Measurements from ENCODE around the gene RNF168.
"Not testable (repeated sequence)": the region's sequence is repeated elsewhere in the genome, so short reads cannot be mapped to it uniquely, and the experiment has no call there.

Gene RNF168

DNA sequence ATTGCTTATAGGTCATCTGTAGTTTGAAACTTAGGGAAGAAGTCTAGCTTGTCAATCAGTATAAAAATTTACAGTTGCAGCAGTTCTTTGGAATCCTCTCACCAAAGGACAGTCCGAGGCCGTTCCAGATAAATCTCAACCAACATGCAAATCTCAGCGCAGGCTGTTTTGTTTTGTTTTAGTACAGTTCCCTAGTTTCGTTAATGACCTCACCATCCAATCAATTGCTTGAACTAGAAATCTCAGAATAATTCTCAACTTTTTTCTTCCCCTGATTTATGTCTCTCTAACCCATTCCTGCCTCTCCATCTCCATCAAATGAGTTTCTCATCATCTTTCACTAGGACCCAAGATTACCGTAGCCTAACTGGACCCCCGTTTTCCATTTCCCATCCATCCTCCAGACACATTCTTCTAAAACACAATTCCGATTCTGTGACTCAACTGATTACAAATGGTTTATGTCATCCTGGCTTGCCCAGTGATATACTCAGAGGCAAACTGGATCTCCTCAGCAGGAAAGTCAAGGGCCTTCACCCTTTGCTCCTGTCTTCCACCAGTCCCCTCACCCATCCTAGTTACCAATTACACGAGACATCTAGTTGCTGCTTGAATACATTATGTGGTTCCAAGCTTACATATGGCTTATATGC lies 10.3 kb upstream of the RNF168 start:
- H3K4me3 ChIP-seq (ENCODE audit: low read depth, low read length), result no peak overlapping the region
- POLR2A ChIA-PET, result no interaction called here
- CTCF ChIA-PET, result interaction anchor here (0.8 to 13.9 kb wide), 7 partner anchors 9 to 440 kb away, joined by 3 to 185 read pairs (median 6); no protein-coding TSS in a partner anchor
- TF ChIP-seq, protein P1, sequence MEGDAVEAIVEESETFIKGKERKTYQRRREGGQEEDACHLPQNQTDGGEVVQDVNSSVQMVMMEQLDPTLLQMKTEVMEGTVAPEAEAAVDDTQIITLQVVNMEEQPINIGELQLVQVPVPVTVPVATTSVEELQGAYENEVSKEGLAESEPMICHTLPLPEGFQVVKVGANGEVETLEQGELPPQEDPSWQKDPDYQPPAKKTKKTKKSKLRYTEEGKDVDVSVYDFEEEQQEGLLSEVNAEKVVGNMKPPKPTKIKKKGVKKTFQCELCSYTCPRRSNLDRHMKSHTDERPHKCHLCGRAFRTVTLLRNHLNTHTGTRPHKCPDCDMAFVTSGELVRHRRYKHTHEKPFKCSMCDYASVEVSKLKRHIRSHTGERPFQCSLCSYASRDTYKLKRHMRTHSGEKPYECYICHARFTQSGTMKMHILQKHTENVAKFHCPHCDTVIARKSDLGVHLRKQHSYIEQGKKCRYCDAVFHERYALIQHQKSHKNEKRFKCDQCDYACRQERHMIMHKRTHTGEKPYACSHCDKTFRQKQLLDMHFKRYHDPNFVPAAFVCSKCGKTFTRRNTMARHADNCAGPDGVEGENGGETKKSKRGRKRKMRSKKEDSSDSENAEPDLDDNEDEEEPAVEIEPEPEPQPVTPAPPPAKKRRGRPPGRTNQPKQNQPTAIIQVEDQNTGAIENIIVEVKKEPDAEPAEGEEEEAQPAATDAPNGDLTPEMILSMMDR (IDR thresholded peaks at IDR 0.05; ENCODE audit: insufficient read depth, low read length, missing control alignments), result no peak
- DNase-seq (ENCODE audit: low read depth, low spot score), result no peak

DNA sequence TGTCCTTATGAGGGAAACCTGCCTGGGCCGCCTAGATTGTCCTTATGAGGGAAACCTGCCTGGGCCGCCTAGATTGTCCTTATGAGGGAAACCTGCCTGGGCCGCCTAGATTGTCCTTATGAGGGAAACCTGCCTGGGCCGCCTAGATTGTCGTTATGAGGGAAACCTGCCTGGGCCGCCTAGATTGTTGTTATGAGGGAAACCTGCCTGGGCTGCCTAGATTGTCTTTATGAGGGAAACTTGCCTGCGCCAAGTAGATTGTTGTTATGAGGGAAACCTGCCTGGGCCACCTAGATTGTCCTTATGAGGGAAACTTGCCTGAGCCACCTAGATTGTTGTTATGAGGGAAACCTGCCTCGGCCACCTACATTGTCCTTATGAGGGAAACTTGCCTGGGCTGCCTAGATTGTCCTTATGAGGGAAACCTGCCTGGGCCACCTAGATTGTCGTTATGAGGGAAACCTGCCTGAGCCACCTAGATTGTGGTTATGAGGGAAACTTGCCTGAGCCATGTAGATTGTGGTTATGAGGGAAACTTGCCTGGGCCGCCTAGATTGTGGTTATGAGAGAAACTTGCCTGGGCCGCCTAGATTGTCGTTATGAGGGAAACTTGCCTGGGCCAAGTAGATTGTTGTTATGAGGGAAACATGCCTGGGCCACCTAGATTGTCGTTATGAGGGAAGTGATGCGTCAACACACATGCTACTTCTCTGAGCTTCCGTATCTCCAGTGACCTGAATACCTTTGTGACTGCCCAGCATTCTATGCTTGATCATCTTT lies 8.3 kb upstream of the RNF168 start:
- DNase-seq (ENCODE audit: low read depth, low spot score); POLR2A ChIA-PET; H3K4me3 ChIP-seq (ENCODE audit: low read depth, low read length): not testable (repeated sequence)
- CTCF ChIA-PET, result interaction anchor here (1.2 to 3.4 kb wide), 2 partner anchors 11 to 227 kb away, joined by 3 to 23 read pairs; no protein-coding TSS in a partner anchor

DNA sequence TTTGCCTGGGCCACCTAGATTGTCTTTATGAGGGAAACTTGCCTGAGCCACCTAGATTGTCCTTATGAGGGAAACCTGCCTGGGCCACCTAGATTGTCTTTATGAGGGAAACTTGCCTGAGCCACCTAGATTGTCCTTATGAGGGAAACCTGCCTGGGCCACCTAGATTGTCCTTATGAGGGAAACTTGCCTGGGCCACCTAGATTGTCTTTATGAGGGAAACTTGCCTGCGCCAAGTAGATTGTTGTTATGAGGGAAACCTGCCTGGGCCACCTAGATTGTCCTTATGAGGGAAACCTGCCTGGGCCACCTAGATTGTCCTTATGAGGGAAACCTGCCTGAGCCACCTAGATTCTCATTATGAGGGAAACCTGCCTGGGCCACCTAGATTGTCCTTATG lies 7.5 kb upstream of the RNF168 start:
- DNase-seq (ENCODE audit: low read depth, low spot score); POLR2A ChIA-PET; CTCF ChIA-PET; H3K4me3 ChIP-seq (ENCODE audit: low read depth, low read length): not testable (repeated sequence)

DNA sequence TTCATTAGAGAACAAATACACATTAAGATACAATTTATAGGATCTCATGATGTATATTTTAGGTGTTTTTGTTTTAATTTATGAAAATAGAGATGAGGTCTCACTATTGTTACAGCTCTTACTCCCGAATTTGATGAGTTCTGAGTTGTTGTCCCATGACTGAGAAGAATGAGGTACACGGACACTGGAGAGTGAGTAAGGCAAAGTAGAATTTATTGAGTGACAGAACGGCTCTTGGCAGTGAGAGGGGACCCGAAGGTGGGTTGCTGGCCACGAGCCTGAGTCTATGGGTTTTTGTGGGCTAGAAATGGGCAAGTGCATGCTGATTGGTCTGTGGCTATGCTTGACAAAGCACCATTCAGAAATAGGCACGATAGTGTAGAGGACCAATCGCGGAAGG lies 3.1 kb upstream of the RNF168 start:
- H3K4me3 ChIP-seq (ENCODE audit: low read depth, low read length), result no peak overlapping the region
- no peak for DNase-seq (ENCODE audit: low read depth, low spot score)
- CTCF ChIA-PET, result interaction anchor here (0.8 to 3.3 kb wide), 3 partner anchors 12 to 22 kb away, joined by 5 to 23 read pairs (median 6); no protein-coding TSS in a partner anchor
- POLR2A ChIA-PET, result no interaction called here
- TF ChIP-seq, protein P1 (IDR thresholded peaks at IDR 0.05; ENCODE audit: insufficient read depth, low read length, missing control alignments), result no peak

DNA sequence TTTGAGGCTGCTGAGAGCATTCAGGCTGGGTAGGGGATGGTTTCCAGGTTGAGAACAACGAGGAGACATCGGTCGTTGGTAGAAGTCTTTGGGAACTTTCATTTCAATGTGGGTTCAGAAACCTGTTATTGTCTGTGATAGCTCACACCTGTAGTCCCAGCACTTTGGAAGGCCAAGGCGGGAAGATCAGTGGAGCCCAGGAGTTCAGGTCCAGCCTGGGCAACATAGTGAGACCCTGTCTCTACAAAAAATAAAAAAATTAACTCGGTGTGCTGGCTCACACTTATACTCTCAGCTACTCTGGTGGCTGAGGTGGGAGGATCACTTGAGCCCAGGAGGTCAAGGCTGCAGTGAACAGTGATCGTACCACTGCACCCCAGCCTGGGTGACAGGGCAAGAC lies 988 bp upstream of the RNF168 start:
- no peak for DNase-seq (ENCODE audit: low read depth, low spot score)
- no peak overlapping the region for H3K4me3 ChIP-seq (ENCODE audit: low read depth, low read length)
- TF ChIP-seq, protein P1 (IDR thresholded peaks at IDR 0.05; ENCODE audit: insufficient read depth, low read length, missing control alignments), result no peak
- POLR2A ChIA-PET, result no interaction called here
- CTCF ChIA-PET, result interaction anchor here (1.0 to 2.0 kb wide), 3 partner anchors 14 to 253 kb away, joined by 3 to 5 read pairs (median 4); no protein-coding TSS in a partner anchor

DNA sequence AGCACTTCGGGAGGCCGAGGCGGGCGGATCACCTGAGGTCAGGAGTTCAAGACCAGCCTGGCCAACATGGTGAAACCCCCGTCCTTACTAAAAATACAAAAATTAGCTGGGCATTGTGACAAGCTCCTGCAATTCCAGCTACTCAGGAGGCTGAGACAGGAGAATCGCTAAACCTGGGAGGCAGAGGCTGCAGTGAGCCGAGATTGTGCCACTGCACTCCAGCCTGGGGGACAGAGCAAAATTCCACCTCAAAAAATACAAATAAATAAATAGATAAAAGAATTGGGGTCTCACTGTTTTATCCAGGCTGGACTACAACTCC lies 470 bp upstream of the RNF168 start:
- POLR2A ChIA-PET; DNase-seq (ENCODE audit: low read depth, low spot score): not testable (repeated sequence)
- H3K4me3 ChIP-seq (ENCODE audit: low read depth, low read length), result peak overlapping the region; percentile 94
- CTCF ChIA-PET, result interaction anchor here (1.0 to 2.0 kb wide), 3 partner anchors 15 to 253 kb away, joined by 3 to 5 read pairs (median 4); no protein-coding TSS in a partner anchor

DNA sequence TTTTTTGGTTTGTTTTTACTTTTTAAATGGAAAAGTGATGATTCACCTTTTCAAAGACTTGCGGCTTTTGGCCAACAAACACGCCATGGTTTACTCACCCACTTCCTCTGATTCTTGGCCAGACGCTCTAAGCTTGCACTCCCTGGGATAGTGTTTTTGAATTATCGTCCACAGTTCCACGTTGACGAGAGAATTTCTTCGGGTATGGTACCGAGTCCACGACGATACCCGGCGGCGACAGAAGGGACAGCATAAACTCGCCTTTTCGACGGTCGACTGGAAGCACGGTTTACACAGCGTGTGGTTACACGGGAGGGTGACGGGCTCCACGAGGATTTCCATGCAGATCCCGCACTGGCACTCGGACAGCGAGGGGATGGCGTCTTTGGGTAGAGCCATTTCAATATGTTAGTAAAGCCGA lies 783 bp downstream of the RNF168 start:
- ChIA-PET CTCF (interaction anchor here (1.0 kb wide), 1 partner anchor 249 kb away, joined by 4 read pairs; no protein-coding TSS in a partner anchor), POLR2A (no interaction called here)
- TF ChIP-seq, protein P1 (IDR thresholded peaks at IDR 0.05; ENCODE audit: insufficient read depth, low read length, missing control alignments), result no peak
- DNase-seq (ENCODE audit: low read depth, low spot score), result peak; percentile 56
- H3K4me3 ChIP-seq (ENCODE audit: low read depth, low read length), result peak overlapping the region; percentile 94

Data from AG04449 (cell line).